Mammary epithelial cell (primary cell): ENCODE measurements around the gene H3-3A.

Experiments used
- EZH2 ChIP-seq: IDR thresholded peaks from 2 replicates; pipeline ENCODE4 v1.6.1; 2012; ENCODE audit warnings: low read length, inconsistent platforms, borderline replicate concordance
- TF ChIP-seq, protein P1 (sequence below), 2 donors: IDR thresholded peaks in 1 of 2; conservative IDR thresholded peaks in 1 of 2; 2 replicates each; pipeline ENCODE4 v1.5.1; 2011 to 2012; ENCODE audit warnings: inconsistent platforms in 2 of 2, low read length in 2 of 2, mild to moderate bottlenecking in 2 of 2, control low read depth in 1 of 2, low read depth in 1 of 2; ENCODE audit not compliant: insufficient read depth in 1 of 2; ENCODE audit errors: extremely low read depth in 1 of 2

DNA sequence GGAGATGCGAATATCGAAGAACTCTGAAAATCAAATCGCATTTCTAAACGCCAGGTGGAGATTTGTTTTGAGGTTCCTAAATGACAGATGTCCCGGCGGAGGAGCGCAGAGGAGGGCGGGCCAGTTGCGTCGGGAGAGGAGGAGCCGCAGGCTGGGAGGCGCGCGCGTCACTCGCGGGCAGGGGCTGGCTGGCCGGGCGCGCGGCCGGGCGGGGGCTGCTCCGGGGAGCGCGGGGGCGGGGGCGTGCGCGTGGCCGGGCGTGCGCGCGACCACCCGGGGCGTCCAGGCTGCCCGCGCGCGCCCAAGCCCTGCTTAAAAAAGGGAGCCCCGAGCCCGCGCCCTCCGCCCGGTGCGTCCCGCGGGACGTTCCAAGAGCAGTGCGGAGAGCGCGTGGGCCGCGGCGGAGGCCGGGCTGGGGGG, 47.3 kb downstream of the H3-3A start:
- TF ChIP-seq, protein P1, sequence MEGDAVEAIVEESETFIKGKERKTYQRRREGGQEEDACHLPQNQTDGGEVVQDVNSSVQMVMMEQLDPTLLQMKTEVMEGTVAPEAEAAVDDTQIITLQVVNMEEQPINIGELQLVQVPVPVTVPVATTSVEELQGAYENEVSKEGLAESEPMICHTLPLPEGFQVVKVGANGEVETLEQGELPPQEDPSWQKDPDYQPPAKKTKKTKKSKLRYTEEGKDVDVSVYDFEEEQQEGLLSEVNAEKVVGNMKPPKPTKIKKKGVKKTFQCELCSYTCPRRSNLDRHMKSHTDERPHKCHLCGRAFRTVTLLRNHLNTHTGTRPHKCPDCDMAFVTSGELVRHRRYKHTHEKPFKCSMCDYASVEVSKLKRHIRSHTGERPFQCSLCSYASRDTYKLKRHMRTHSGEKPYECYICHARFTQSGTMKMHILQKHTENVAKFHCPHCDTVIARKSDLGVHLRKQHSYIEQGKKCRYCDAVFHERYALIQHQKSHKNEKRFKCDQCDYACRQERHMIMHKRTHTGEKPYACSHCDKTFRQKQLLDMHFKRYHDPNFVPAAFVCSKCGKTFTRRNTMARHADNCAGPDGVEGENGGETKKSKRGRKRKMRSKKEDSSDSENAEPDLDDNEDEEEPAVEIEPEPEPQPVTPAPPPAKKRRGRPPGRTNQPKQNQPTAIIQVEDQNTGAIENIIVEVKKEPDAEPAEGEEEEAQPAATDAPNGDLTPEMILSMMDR (conservative IDR thresholded peaks at IDR 0.05 in 1 of 2, IDR thresholded peaks at IDR 0.05 in 1 of 2; ENCODE audit: extremely low read depth in 1 of 2, insufficient read depth in 1 of 2, low read depth in 1 of 2, low read length in 2 of 2) = no peak
- no peak for TF ChIP-seq EZH2
